Stomach (tissue), 9 donors: ENCODE measurements around the gene MTF1. TPM values are rescaled to one million over a fixed set of nuclear protein-coding genes. Genes with fewer than 3 reads are reported as not detected.

ENCODE experiments used
- DNase-seq, 2 donors: peaks; one replicate each; pipeline versions ENCODE4 v3.0.0 to v3.0.0-alpha.2; 2013 to 2019
- H3K27ac ChIP-seq, 5 donors: fragments of 200-600 bp in 4 of 5; sonication (generic) in 4 of 5; one replicate each; pipeline ENCODE4 v1.5.1; 2013 to 2019; ENCODE audit warnings: mild to moderate bottlenecking in 1 of 5, moderate library complexity in 1 of 5
- H3K27me3 ChIP-seq, 3 donors: fragments of 200-600 bp; sonication (generic); one replicate each; pipeline ENCODE4 v1.5.1; 2017 to 2019; ENCODE audit warnings: mixed run types in 1 of 3
- H3K36me3 ChIP-seq, 4 donors: fragments of 200-600 bp; sonication (generic); 1 replicate in 3 of 4; 2 replicates in 1 of 4; pipeline ENCODE4 v1.5.1; 2016 to 2019
- H3K4me1 ChIP-seq, 4 donors: fragments of 200-600 bp; sonication (generic); one replicate each; pipeline ENCODE4 v1.5.1; 2016 to 2019
- H3K4me3 ChIP-seq, 4 donors: fragments of 200-600 bp; sonication (generic) in 3 of 4; one replicate each; pipeline ENCODE4 v1.5.1; 2016 to 2019; ENCODE audit warnings: mild to moderate bottlenecking in 1 of 4
- H3K9me3 ChIP-seq, 4 donors: fragments of 200-600 bp; sonication (generic); one replicate each; pipeline ENCODE4 v1.5.1; 2016 to 2019
- EP300 ChIP-seq: sonication (generic); formaldehyde crosslinking; IDR thresholded peaks from one replicate; pipeline ENCODE4 v1.6.1; 2017; ENCODE audit warnings: antibody characterized with exemption
- POLR2A ChIP-seq, 4 donors: fragments of 450-650 bp; IDR thresholded peaks; one replicate each; pipeline ENCODE4 v1.6.1; 2016; ENCODE audit warnings: antibody characterized with exemption in 4 of 4, control low read depth in 2 of 4, mild to moderate bottlenecking in 1 of 4, moderate library complexity in 1 of 4
- POLR2AphosphoS5 ChIP-seq, 3 donors: sonication (generic); formaldehyde crosslinking; IDR thresholded peaks; one replicate each; pipeline ENCODE4 v1.6.1; 2016; ENCODE audit warnings: antibody characterized with exemption in 3 of 3
- WGBS, 5 donors: extraction: QIAGEN DNeasy Blood & Tissue Kit in 3 of 5; methylation state at CpG; one replicate each; pipeline versions ENCODE4 v1.1.5 to v1.1.7; 2013 to 2018; 5-methylcytosine and 5-hydroxymethylcytosine counted together
- intact Hi-C: fragments of 100-400 bp; cut with DNase I; formaldehyde crosslinking; loops from one replicate; pipeline ENCODE4 v1.15.1; 2023; ENCODE audit warnings: low total_unique reads
- polyA plus RNA-seq, 3 donors: library from polyadenylated mRNA; stranded (reverse); fragments of 200-250 nt; gene quantifications; one replicate each; pipeline ENCODE4 v1.2.3, GENCODE V29; 2013
- total RNA-seq, 5 donors: library from RNA; depleted of rRNA; stranded (reverse); fragments of >200 nt; gene quantifications; one replicate each; pipeline versions ENCODE4 v1.1.0 to v1.2.3, GENCODE V29; 2014 to 2016
- TF ChIP-seq, protein P1 (sequence below), 7 experiments: fragments of 450-650 bp in 4 of 7; fragments of 200-600 bp in 3 of 7; sonication (generic) in 3 of 7; IDR thresholded peaks; one replicate each; pipeline ENCODE4 v1.5.1; 2016 to 2019; ENCODE audit warnings: antibody characterized with exemption in 7 of 7, control low read depth in 2 of 7, mild to moderate bottlenecking in 1 of 7
- donor health status: healthy with polysubstance abuse.
- donor health status: Bipolar disorder and iron deficiency.
- donor health status: healthy.

MTF1 gene
- total and polyA plus RNA-seq, 8 donors, result 1.2 to 5.4 (median 2.8) TPM

DNA sequence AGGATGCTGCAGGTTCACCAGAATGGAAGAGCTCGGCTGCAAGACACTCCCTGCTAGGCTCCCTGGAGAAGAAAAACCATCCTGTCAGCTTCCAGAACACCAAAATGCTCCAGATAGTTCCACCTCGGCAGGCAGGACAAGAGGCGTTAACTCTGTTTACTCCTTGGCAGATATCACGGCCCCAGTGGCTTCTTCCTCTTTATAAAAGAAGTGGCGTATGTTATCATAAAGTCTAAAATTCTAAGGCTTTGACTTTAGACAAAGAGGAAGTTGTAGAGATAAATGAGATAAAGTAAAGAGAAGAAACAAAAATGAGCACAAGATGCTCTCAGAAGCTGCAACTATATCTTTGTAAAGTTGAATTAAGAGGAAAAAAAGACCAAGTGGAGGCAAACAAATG lies 24.3 kb upstream of the MTF1 start:
- intact Hi-C loops, result loop anchor here (10.0 kb wide), 1 partner anchor 91 kb away; no protein-coding TSS in a partner anchor
- no peak overlapping the region for H3K27ac ChIP-seq
- H3K36me3 ChIP-seq, result peaks cover 75 to 100% (median 100%) of the 10 kb centered on the region in 4 donors
- peaks cover 0 to 2% (median under 1%) of the 10 kb centered on the region in 4 donors for H3K4me1 ChIP-seq
- H3K4me3 ChIP-seq, result no peak overlapping the region
- no peak for DNase-seq
- TF ChIP-seq EP300, result no peak
- no peak for TF ChIP-seq POLR2AphosphoS5 (IDR thresholded peaks at IDR 0.05)
- TF ChIP-seq, protein P1, sequence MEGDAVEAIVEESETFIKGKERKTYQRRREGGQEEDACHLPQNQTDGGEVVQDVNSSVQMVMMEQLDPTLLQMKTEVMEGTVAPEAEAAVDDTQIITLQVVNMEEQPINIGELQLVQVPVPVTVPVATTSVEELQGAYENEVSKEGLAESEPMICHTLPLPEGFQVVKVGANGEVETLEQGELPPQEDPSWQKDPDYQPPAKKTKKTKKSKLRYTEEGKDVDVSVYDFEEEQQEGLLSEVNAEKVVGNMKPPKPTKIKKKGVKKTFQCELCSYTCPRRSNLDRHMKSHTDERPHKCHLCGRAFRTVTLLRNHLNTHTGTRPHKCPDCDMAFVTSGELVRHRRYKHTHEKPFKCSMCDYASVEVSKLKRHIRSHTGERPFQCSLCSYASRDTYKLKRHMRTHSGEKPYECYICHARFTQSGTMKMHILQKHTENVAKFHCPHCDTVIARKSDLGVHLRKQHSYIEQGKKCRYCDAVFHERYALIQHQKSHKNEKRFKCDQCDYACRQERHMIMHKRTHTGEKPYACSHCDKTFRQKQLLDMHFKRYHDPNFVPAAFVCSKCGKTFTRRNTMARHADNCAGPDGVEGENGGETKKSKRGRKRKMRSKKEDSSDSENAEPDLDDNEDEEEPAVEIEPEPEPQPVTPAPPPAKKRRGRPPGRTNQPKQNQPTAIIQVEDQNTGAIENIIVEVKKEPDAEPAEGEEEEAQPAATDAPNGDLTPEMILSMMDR (IDR thresholded peaks at IDR 0.05), result no peak
- 58 to 73% (median 65%) methylated on average over 5 of the region's 5 CpGs for WGBS, 5 donors
- H3K27me3 ChIP-seq, result no peaks in the 10 kb centered on the region
- no peaks in the 10 kb centered on the region for H3K9me3 ChIP-seq

DNA sequence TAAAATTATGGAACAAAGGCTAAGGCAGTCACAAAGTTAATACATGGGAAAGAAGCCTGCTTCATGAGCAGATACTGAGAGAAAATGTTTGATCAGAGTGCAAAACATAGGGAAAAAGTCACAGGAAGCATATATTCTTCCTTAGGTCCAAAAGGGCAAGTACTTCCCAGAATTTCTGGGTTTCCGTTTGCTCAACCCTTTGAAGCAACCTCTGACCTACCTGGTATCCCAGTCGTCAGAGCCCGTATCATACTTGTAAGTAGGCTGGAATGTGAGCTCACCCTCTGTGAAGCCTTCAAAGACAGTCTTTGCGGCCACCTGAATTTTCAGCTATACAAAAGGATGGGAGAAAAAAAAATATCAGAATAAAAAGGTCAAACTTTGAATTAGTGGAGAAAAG lies 20.5 kb upstream of the MTF1 start:
- H3K4me3 ChIP-seq, result no peak overlapping the region
- H3K4me1 ChIP-seq, result no peaks in the 10 kb centered on the region
- 81 to 94% (median 87%) methylated on average over 4 of the region's 4 CpGs for WGBS, 5 donors
- TF ChIP-seq POLR2A (IDR thresholded peaks at IDR 0.05), result no peak
- no peaks in the 10 kb centered on the region for H3K9me3 ChIP-seq
- H3K27ac ChIP-seq, result no peak overlapping the region
- H3K36me3 ChIP-seq, result peaks cover 67 to 100% (median 99%) of the 10 kb centered on the region in 4 donors
- intact Hi-C loops, result loop anchor here (10.0 kb wide), 1 partner anchor 95 kb away; no protein-coding TSS in a partner anchor
- no peaks in the 10 kb centered on the region for H3K27me3 ChIP-seq
- DNase-seq, result no peak

DNA sequence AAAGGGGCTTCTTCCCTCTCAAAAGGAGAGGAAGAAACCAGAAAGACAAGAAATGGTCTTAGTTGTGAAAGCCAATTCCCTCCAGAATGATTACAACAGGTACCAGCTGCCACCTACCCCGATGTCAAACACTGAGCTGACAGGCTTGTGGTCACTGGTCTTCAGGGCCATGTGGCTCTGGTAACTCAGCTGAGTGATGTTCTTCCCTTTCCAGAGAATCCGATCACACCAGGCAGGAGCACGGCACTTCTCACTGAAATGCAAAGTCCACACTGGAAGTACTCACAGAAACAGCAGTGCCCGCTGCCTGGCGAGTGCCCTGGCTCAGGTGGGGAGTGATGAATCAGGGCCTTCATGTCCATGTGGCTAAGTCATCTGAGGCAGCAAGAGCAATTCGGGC lies 18.7 kb upstream of the MTF1 start:
- H3K36me3 ChIP-seq, result peaks cover 80 to 100% (median 99%) of the 10 kb centered on the region in 4 donors
- no peak overlapping the region for H3K27ac ChIP-seq
- no peak overlapping the region for H3K4me3 ChIP-seq
- no peaks in the 10 kb centered on the region for H3K27me3 ChIP-seq
- 86 to 94% (median 91%) methylated on average over 6 of the region's 6 CpGs for WGBS, 5 donors
- no peak for TF ChIP-seq POLR2A (IDR thresholded peaks at IDR 0.05)
- no peak for TF ChIP-seq POLR2AphosphoS5 (IDR thresholded peaks at IDR 0.05)
- no peak for TF ChIP-seq EP300
- TF ChIP-seq, protein P1 (IDR thresholded peaks at IDR 0.05), result no peak
- H3K4me1 ChIP-seq, result no peaks in the 10 kb centered on the region
- intact Hi-C loops, result no loop called here
- no peak for DNase-seq
- no peaks in the 10 kb centered on the region for H3K9me3 ChIP-seq

DNA sequence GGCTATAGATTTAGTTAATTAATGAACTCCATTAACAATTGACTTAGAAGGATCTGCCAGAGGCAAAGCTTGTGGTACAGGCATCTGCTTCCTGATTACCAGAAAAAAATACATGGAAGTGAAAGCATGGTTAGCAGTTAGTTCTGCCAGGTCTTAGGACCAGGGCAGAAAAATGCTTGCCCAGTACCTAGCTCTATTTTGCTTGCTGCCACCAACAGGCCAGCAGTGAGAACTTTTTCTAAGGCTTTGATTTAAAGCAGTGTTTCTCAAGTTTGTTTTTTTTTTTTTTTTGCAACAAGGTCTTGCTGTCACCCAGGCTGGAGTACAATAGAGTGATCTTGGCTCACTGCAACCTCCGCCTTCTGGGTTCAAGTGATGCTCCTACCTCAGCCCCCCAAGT lies 16.4 kb upstream of the MTF1 start:
- no peak overlapping the region for H3K4me3 ChIP-seq
- no peaks in the 10 kb centered on the region for H3K4me1 ChIP-seq
- peak in 1 of 2 donors; percentile 18 for DNase-seq
- peaks cover 75 to 100% (median 97%) of the 10 kb centered on the region in 4 donors for H3K36me3 ChIP-seq
- intact Hi-C loops, result no loop called here
- 93 to 100% (median 100%) methylated on average over 1 of the region's 1 CpG for WGBS, 5 donors
- no peaks in the 10 kb centered on the region for H3K9me3 ChIP-seq
- H3K27ac ChIP-seq, result no peak overlapping the region
- TF ChIP-seq, protein P1 (IDR thresholded peaks at IDR 0.05), result no peak
- H3K27me3 ChIP-seq, result no peaks in the 10 kb centered on the region

DNA sequence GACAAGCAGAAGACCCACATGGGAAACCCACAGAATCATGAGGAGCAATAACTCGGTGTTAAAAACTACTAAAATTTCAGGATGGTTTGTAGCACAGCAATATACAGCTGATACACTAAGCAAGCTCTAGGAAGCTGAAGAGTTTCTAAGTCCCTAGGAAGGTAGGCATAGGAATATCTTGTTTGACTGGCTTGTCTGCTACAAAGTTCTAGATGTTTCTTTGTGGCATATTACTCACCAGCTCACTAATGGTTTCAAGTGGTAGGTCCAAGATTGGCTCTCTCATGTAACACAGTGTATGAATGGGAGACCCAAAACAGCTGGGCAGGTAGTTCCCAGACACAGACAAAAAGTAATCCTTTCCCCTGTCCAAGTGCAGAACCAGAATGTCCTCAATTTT lies 13.3 kb upstream of the MTF1 start:
- no peak overlapping the region for H3K4me3 ChIP-seq
- 93 to 100% (median 96%) methylated on average over 1 of the region's 1 CpG for WGBS, 5 donors
- TF ChIP-seq POLR2AphosphoS5 (IDR thresholded peaks at IDR 0.05), result no peak
- no peak for TF ChIP-seq EP300
- no peak for TF ChIP-seq POLR2A (IDR thresholded peaks at IDR 0.05)
- TF ChIP-seq, protein P1 (IDR thresholded peaks at IDR 0.05), result no peak
- DNase-seq, result no peak
- H3K36me3 ChIP-seq, result peaks cover 75 to 100% (median 97%) of the 10 kb centered on the region in 4 donors
- no peaks in the 10 kb centered on the region for H3K27me3 ChIP-seq
- no peak overlapping the region for H3K27ac ChIP-seq
- intact Hi-C loops, result no loop called here
- H3K4me1 ChIP-seq, result no peaks in the 10 kb centered on the region
- H3K9me3 ChIP-seq, result no peaks in the 10 kb centered on the region
